ENCODE measurements around the gene GHR.
"Not testable (repeated sequence)": the region's sequence is repeated elsewhere in the genome, so short reads cannot be mapped to it uniquely, and the experiment has no call there.

Gene GHR

DNA sequence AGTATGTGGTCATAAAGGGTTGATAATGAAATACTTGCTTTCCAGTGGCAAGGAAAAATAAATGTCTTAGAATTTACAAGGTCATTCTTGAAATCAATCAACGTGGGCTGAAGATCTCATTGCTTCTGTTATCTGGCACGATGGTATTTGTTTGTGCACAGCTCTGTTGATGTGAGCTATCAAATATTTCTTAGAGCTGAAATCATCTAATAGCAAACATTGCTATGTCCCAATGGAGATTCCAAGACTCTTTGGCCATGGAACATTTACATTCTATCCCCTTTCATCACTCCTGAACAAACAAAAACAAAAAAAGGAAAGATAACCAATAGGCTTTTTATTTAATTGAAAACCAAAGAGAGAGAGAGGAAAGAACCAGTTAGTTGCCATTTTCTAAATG is 221.9 kb downstream of the GHR start:
- no peak for DNase-seq (ENCODE audit: low read depth in 2 of 2)

DNA sequence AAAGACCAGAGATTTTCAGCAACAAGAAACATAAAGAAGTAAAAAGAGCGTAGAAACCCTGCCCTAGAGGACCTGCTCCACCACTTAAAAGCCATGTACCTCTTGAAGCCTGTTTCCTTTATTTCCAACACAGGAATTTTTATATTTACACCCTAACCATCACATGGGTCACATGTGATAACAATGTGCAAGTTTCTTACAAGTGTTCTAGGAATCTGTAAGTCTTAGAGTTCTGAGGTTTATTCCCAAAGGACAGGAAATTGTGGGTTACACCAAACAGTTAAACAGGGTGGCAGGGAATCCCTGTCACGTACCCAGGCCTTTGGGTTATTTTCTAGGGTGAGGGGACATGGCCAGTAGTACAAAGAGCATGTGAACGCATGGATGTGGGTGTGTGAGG is 224.8 kb downstream of the GHR start:
- no peak for DNase-seq (ENCODE audit: low read depth in 2 of 2)

DNA sequence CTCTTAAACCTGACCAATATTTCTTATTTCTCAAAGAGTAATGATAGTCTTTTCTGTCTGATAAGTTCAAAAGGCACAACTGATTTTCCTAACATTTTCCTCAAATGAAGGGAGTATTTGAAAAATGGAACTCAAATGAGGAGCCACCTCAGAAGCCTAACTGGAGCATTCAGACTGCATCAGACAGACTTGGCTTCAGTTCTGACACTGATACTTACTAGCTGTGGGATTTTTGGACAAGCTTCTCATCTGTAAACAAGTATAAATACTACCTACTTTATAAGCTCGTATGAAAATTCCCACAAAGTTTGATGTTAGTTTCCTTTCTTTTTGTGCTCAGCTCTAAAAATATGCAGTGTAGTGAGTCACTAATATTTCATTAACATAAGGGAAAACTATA is 225.7 kb downstream of the GHR start:
- no peak for DNase-seq (ENCODE audit: low read depth in 2 of 2)

DNA sequence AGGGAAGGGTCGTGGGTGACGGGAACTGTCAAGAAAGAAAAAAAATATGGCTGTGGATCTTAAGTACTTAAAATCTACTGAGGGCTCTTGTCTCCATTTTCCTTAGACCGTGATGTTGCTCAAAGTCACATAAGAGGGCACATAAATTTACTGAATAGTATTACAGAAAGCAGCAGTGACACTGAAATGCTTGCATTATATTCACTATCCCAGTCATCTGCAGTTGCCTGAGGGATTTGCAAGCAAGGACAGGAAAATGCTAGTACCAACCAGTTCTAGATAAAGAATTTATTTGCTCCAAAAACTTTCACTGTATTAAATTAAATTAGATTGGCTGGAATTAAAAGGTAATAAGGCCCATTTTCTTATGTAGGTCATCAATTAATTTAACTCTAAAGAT is 226.8 kb downstream of the GHR start:
- DNase-seq (ENCODE audit: low read depth in 2 of 2), result no peak

GRCh38 chr5:42653705-42654104 is 230.5 kb downstream of the GHR start:
- DNase-seq (ENCODE audit: low read depth in 2 of 2), result no peak

- DNase-seq (ENCODE audit: low read depth in 2 of 2), result no peak
Observed at GRCh38 chr5:42654645-42655044, 231.4 kb downstream of the GHR start.

GRCh38 chr5:42655982-42656650 is 232.9 kb downstream of the GHR start:
- DNase-seq (ENCODE audit: low read depth in 2 of 2), result no peak

DNA sequence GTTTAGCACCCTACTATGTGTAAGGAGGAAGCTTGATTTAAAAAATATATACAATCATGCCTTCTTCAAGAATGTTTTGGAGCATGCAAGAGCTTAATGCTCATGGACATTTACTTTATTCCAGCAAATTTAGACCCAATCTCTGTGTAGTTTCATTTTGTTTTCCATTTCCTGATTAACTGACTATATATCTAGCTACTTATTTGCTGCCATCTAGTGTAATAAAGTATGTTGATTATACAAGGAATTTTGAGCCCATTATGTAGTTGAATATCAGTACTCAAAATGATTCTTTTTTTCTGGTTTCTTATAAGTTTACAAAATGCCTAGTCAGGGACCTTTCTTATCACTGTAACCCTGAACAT is 233.4 kb downstream of the GHR start:
- DNase-seq (ENCODE audit: low read depth in 2 of 2), result no peak

GRCh38 chr5:42659869-42660268 is 236.6 kb downstream of the GHR start:
- DNase-seq (ENCODE audit: low read depth in 2 of 2), result not testable (repeated sequence)

- no peak for DNase-seq (ENCODE audit: low read depth in 2 of 2)
Observed at GRCh38 chr5:42665857-42666256, 242.6 kb downstream of the GHR start.

GRCh38 chr5:42666869-42667268 is 243.6 kb downstream of the GHR start:
- no peak for DNase-seq (ENCODE audit: low read depth in 2 of 2)

GRCh38 chr5:42668254-42668653 is 245.0 kb downstream of the GHR start:
- DNase-seq (ENCODE audit: low read depth in 2 of 2), result no peak

GRCh38 chr5:42672925-42673324 is 249.7 kb downstream of the GHR start:
- no peak for DNase-seq (ENCODE audit: low read depth in 2 of 2)

DNA sequence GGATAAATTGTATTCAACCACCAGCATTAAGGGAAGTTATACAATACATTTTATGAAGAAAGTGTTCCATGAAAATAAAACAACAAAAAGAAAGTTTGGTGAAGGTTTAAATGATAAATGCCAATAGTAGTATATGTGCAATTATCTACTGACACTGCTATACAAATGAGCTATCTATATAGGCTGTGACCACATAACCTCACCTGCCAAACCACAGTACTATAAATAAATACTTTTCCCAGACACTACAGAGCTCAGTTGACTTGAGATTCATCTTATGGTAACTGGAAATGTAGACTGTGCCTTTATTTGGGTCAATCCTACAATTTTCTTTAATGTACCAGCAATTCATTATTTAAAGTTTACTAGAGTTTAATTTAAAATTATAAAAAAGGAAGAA is 252.4 kb downstream of the GHR start:
- no peak for DNase-seq (ENCODE audit: low read depth in 2 of 2)

GRCh38 chr5:42676362-42676761 is 253.1 kb downstream of the GHR start:
- no peak for DNase-seq (ENCODE audit: low read depth in 2 of 2)

GRCh38 chr5:42677156-42677842 is 254.1 kb downstream of the GHR start:
- no peak for DNase-seq (ENCODE audit: low read depth in 2 of 2)

DNA sequence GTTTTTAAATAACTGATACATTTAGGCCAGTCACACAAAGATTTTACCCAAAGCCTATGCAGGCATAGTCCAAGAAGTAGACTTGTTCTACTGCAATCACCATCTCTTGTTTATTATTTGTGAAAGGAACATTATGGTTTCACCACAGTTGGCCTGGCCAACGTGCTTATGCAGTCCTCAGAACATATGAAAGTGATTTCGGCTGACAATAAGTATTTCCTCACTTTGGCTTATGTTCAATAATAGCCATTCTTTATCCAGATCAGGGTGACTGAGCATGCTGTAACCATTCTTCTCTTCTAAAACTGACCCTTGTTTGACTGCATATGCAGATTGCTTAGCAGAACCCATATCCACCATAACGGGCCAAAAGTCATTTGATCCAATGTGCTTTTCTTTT is 256.8 kb downstream of the GHR start:
- DNase-seq (ENCODE audit: low read depth in 2 of 2), result no peak

DNA sequence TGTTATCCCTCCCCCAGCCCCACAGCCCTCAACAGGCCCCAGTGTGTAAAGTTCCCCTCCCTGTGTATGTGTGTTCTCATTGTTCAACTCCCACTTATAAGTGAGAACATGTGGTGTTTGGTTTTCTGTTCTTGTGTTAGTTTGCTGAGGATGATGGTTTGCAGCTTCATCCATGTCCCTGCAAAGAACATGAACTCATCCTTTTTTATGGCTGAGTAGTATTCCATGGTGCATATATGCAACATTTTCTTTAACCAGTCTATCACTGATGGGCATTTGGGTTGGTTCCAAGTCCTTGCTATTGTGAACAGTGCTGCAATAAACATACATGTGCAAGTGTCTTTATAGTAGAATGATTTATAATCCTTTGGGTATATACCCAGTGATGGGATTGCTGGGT is 261.8 kb downstream of the GHR start:
- not testable (repeated sequence) for DNase-seq (ENCODE audit: low read depth in 2 of 2)

DNA sequence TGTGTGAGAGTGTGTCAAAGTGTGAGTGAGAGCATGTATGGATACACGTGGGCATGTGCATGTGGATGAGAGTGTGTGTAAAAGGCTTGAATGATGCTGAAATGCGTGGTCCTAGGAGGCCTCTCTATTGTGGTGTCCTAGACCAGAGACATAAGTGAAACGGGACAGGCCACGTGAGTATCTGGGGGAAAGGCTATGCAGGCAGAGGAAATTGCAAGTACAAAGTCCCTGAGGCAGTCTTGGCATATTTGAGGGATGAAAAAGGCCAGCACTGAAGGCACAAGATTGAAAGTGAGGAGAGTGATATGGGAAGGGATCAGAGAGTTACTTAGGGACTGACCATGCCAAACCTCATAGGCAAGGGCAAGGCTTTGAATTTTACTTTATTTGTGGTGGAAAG is 266.2 kb downstream of the GHR start:
- no peak for DNase-seq (ENCODE audit: low read depth in 2 of 2)

- no peak for DNase-seq (ENCODE audit: low read depth in 2 of 2)
Observed at GRCh38 chr5:42691413-42691937, 268.2 kb downstream of the GHR start.

DNA sequence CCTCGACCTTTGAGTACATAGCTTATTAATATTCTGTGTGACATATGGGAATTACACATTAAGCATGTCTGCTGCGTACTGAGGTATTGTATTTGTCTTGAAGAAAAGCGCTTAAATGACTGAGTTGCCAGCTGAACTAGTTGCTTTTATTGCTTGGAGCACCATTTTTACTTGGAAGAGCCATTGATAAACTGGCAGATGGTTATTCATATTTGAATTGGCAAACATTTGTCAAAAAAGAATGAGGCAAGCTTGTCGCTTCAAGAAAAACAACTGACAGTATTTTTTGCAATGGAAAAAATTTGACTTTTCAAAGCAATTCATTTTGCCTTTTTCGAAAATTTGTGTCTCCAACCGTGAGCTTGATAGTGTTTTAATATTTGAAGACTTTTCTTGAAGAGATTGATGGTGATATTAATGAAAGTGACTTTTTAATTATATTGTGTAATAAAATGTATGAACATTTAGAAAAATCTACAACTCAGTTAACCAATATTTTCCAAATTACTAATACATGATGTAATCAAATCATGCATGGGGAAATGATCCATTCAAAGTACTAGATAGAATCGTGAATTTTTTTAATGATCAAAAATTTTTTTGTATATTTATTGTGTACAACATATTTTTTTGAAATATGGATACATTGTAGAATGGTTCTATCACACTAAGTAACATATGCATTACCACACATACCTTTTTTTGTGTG is 278.3 kb downstream of the GHR start:
- no peak for DNase-seq (ENCODE audit: low read depth in 2 of 2)

DNA sequence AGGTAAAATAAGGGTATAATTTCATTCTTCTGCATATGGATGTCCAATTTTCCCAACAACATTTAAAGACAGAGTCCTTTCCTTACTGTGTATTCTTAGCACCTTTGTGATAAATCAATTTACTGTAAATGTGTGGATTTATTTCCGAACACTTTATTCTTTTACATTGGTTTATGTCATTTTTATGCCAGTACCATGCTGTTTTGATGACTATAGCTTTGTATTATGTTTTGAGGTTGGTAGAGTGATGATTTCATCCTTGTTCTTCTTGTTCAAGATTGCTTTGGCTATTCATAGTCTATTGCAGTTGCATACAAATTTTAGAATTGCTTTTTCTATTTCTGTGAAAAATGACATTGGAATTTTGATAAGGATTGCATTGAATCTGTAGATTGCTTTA is 280.0 kb downstream of the GHR start:
- no peak for DNase-seq (ENCODE audit: low read depth in 2 of 2)

DNA sequence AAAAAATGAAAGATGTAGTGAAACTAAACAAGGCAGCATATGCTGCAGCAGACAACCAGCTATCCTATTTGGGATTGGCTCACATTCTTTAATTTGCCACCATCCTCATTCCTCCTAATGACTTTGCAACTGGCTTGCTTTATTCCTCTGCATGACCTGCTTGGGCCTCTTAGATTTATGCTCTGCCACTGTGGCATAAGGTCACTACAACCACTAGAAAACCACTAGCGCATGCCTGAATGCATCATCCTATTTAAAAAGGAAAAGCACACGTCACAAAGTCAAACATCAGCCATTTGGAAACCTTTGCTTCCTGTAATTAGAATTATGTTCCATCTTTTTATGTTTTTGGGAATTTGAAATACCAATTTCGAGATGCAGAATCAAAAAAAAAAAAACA is 292.5 kb downstream of the GHR start:
- no peak for DNase-seq (ENCODE audit: low read depth in 2 of 2)

Measured in stimulated activated CD4-positive, alpha-beta T cell treated with anti-CD3 and anti-CD28 coated beads, Interleukin-4, amount 100 ng/mL, for 48 hours (primary cell).